HG03354 (cell line): ENCODE data around the gene RNFT2.

ENCODE experiments used
- ATAC-seq: cut with Tn5 transposase; IDR thresholded peaks from one replicate; pipeline ENCODE4 v1.9.1; 2021; ENCODE audit warnings: mild to moderate bottlenecking; ENCODE audit not compliant: unreplicated experiment, poor library complexity, severe bottlenecking

The RNFT2 gene, protein sequence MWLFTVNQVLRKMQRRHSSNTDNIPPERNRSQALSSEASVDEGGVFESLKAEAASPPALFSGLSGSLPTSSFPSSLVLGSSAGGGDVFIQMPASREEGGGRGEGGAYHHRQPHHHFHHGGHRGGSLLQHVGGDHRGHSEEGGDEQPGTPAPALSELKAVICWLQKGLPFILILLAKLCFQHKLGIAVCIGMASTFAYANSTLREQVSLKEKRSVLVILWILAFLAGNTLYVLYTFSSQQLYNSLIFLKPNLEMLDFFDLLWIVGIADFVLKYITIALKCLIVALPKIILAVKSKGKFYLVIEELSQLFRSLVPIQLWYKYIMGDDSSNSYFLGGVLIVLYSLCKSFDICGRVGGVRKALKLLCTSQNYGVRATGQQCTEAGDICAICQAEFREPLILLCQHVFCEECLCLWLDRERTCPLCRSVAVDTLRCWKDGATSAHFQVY

DNA sequence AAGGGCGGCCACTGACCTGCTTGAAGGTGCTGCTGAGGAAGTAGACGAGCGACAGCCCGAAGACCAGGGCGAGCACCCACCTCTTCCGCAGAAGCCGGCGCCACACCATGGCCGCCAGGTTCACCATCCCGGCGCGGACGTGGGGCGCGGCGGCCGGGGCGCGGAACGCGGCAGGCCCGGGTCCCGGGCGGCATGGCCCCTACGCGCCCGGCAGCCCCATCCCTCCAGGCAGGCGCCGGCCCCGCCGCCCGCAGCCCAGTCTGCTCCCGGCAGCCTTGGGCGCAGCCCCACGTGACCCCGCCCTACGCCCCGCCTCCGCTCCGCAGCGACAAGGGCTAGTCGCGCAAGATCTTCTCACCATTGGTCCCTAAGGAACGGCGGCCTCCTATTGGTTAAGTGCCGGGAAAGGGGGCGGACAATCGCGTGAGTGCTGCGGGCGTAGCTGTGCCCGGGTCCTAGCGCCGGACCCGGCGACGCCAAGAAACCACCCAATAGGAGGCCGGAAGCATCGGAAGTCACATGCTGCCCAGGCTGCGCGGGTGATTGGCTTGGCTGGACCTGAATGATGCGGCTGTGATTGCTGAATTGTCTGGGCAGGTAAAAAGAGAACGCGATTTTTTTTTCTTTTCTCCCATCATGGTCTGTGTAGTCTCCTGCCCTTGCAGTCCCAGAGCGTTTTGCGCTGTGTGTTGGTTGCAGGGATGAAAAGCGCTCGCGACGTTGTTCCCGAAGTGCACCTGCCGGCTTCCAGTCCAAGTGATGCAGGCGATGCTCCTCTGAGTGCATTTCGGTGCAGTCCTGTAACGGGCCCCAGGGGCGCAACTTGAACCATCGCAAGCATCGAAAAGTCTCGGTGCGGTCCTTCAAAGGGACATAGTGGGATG, at the start of gene RNFT2, which contains the start of gene SPRING1:
RNFT2 (plus strand) TSS at position 542 of the 884 bp plus-strand sequence. CDS start 2,183 bp downstream, outside the sequence.
SPRING1 (minus strand) TSS at position 296 of the 884 bp plus-strand sequence; CDS start at position 127, 169 bp downstream.
- ATAC-seq = peak; percentile 98

DNA sequence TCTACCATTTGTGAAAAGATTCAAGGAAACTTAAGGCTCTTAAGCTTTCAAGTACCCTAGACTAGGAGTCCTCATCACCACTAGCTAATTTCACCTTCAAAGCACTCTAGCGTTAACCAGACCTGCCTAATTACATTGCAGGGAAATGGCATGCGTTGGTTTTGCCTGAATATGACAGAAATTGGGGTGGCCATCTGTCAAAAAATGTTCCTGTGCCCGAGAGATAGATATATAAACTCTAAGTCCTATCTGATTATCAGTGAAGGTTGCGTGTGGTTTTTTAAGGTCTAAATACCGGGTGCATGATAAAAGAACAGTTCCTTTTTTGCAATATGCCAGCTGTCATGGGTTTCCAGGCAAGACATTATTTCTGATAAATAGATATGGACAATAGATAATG, 48.6 kb upstream of the RNFT2 start:
- no peak for ATAC-seq

DNA sequence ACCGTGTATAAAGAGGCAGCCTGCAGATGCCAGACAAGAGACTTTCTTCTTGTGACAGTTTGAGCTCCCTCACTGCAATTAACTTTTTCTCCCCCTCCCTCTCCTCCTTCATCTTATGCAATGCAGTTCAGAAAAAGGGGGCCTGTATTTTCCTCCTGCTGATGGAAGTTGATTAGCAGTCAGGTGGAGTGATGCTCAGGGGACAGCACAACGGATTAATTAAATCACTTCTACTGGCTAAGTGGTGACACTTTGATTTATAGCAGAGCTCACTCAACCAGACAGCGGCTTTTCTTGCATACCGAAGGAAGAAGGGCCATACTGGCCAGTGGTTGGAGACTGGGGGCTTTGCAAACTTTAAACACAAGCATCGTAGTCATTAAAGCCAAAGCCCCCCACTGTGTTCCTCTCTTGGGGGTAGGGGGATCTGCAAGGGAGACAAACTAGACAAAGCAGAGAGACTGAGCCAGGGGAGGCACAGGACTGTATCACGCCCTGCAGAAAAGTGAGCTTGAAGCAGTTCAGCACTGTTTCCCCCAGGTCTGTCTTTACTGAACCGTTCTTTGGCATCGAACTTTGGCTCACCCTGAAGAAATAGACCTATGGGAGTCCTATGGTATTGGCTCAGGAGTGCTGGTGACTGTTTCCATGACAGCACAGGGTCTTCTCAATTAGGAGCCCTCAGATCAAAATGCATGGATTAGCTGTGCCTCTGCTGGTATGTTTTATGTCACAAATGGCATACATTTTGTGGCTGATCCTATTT, 48.0 kb upstream of the RNFT2 start:
- ATAC-seq = no peak

DNA sequence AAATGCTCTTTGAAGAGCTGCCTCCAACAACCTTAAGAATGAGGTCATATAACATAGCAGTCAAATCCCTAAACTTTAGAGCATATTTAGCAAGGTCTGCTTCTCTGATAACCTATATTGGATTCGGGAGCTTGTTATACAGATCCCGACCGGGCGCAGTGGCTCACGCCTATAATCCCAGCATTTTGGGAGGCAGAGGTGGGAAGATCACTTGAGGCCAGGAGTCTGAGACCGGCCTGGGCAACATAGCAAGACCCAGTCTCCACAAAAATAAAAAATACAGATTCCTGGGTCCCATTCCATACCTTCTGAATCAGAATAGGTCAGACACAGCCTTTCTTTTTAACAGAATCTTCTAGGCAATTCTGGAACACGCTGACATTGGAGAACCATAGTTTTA, 46.9 kb upstream of the RNFT2 start:
- ATAC-seq = no peak

DNA sequence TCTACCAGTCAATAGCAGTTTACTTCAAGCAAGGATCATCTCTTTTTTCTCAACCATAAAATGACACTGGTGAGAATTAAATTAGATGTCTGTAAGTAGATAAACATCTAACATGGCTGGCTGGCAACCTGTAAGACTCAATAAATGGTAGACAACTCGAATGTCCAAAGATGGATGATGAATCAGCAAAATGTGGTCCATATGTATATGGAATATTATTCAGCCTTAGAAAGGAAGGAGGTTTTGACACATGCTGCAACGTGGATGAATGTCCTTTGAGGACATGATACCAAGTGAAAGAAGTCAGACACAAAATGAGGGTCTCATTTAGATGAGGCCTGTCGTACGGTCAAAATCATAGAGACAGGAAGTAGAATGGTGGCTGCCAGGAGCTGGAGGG, 46.5 kb upstream of the RNFT2 start:
- ATAC-seq = no peak

DNA sequence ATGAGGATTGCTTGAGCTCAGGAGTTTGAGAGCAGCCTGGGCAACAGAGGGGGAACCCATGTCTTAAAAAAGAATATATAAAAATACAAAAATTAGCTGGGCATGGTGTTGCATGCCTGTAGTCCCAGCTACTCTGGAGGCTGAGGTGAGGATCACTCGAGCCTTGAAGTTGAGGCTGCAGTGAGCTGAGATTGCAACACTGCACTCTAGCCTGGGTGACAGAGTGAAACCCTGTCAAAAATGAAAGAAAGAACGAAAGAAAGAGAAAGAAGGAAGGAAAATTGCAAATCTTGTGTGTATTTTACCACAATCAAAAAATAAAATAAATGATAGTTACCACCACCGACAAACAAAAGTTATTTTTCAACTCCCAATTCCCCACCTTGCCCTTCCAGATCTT, 45.5 kb upstream of the RNFT2 start:
- no peak for ATAC-seq

DNA sequence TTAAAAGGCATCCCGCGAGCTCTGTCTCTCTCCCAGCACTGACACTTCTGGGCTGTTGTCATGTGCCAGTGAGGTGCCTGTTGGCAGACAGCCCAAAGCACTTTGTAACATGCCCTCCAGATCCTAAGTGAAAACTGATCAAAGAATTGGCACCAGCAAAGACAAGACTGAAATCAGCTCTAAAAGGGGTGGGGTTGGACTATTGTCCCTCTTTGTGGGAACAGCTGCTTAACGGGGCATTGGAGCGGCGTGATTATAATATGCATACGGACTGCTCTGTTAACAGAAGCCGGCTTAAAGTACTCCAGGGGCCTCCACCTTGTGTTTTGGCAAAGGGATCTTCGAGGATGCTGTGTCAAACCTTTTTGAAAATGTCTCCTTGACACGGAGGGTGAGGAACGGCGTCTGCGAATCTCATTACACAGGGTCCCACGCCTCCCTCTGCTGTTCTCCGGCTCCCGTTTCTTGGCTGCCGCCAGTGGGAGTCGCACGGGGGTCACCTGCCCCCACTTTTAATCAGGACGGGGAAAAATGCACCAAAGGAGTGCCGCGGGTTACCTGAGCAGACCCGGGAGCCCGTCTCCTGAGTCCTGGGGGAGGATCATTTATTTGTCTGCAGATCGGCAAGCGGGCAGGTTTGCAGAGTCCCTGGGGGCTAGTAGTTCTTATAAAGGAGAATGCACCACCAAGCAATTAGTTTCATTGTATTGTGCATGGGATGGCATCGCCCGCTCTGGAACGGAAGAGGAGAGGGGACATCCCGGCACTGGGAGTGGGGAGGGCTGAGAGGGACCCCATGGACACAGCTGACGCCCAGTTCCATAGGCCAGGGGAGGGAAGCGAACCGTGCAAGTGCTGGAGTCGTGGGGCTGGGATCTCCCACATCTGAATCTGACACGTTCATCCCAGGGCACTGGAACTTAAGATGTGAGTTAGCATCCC, 44.6 kb upstream of the RNFT2 start:
- ATAC-seq = no peak

DNA sequence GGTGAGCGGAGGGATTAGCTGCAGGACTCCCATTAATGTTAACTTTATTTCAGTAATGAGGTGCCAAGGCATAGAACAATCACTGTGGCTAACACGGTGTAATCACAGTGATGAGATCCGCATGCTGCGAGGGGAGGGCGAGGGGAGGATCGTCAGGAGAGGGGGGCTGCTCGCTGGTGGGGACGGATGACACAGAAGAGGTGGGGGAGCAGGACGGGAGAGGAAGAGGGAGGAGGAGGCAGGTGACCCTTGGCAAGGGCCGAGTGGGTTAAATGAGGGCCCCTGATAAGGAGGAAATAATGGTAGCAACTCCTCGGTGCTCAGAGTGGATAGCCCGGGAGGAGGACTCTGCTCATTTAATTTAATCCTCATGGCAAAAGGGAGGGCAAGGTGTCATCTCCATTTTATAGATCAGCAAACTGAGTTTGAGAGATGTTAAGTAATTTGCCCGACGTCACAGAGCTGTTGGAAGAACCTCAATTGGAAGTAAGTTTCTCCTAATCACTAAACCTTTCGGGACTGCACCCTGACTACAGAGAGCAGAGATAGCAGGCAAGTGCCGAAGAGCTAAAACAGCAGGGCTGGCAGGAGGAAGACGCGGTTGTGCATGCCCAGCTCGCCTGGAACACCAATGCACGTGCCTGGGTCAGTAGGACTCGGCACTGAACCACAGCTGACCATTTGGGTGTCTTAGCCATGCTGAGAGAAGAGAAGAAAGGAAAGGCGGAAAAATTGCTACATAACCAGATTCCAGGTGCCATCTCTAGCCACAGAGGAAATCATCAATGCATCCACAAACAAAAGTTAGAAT, 43.3 kb upstream of the RNFT2 start:
- ATAC-seq = no peak

DNA sequence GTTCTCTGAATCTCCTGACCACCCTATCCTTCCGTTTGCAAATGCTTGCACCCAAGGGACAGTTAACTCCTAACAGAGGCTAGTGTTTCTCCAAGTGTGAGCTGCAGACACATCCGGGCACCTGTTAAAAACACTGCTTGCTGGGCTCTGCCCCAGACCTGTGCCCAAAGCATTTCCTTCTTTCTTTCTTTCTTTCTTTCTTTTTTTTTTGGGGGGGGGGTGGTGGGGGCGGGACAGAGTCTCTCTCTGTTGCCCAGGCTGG, 42.7 kb upstream of the RNFT2 start:
- ATAC-seq = no peak

DNA sequence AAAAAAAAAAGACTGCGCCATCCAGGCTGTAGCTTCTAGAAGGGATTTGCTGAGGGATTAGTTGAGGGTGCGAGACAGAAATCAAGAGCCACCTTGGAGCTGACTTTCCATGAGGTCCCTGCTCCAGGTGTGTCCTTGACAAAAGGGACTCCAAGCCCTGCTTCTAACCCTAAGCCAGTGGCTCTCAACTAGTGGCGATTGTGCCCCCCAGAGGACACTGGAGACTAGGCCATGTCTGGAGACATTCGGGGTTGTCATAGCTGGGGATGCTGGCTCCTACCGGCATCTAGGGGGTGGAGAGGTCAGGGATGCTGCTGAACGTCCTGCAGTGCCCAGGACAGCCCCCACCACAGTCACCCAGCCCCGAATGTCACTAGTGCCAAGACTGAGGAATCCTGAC, 40.8 kb upstream of the RNFT2 start:
- ATAC-seq = no peak

DNA sequence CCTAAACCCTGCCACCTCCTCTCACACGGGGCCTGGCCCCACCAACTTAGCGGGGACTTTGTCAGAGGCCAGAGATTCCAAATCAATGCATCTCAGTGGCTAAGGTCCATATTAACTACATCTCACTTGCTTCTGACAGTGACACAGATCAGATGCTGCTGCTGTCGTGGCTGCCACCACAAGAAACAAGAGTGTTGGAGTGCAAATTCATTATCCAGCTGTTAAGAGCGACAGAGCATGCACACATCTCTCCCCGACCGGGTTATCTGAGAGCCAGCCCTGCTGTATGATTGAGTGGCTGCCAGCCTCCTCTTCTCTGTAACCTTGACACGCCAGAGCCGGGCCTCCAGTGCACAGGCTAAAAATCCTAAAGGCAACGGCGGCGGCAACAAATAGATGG, 40.4 kb upstream of the RNFT2 start:
- ATAC-seq = no peak

DNA sequence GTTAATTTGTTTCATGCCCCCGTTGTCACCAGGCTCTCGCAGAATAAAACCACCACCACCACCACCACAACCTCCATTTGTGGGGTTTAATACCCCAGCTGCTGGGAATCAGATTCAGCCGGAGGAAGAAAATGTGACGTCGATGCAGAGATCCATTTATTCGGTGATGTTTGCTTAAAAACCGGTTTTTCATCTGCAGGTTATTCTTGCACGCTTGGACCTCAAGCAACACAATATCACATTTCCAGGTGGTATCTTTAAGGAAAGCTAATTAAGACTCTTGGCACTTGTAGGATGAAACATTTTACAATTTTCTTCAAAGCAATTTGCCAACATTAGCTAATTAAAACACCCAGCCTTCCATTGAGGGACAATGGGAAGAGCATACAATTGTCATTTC, 40.0 kb upstream of the RNFT2 start:
- no peak for ATAC-seq

DNA sequence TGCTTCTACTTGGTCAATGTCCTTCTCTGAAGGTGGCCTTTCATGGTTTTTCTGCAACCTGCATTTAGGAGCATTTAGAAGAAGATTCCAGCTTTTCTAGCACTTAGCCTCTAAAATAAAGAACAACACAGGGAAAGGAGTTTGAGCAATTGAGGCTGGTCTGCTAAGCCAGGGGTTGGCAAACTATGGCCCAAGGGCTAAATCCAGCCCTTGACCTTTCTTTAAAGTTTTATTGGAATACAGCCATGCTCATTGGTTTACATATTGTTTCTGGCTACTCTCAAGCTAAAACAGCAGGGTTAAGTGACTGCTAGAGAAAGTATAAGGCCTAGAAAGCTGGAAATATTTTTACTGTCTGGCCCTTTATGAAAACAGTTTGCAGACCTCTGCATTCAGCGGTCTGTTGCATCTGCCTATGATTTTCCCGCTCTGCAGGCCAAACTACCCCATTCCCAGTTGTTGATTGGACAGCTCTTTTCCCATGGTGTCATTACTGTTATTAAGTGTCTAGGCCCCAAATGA, 39.5 kb upstream of the RNFT2 start:
- ATAC-seq = no peak

DNA sequence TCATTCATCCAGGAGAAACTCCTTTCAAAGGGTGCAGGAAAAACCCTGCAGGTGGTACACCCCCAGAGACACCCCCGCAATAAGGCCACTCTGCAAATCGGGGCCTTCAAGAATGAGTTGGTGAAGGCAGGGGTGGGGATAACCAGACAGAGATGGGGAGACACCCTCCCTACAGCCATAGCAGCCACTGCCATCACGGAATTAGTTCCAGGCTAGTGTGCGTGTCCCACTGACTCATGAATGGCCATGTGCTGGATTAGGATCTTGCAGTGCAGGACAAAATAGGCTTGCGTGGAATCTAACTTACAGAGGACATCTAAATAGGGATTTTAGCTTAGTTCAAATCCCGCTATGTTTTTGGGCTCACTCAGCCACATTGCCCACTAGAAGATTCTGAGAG, 38.0 kb upstream of the RNFT2 start:
- ATAC-seq = no peak

DNA sequence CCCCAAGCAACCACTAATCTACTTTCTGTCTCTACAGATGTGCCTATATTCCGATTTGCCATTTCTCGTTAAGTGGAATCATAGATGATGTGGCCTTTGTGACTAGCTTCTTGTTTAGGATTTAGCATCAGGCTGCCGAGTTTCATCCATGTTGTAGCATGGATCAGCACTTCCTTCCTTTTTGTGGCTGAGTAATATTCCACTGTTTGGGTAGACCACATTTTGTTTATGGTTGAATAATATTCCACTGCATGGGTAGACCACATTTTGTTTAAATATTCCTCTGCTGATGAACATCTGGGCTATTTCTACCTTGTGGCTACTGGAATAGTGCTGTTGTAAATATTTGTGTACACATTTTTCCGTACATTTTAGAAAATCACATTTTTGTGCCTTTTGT, 36.7 kb upstream of the RNFT2 start:
- ATAC-seq = no peak

DNA sequence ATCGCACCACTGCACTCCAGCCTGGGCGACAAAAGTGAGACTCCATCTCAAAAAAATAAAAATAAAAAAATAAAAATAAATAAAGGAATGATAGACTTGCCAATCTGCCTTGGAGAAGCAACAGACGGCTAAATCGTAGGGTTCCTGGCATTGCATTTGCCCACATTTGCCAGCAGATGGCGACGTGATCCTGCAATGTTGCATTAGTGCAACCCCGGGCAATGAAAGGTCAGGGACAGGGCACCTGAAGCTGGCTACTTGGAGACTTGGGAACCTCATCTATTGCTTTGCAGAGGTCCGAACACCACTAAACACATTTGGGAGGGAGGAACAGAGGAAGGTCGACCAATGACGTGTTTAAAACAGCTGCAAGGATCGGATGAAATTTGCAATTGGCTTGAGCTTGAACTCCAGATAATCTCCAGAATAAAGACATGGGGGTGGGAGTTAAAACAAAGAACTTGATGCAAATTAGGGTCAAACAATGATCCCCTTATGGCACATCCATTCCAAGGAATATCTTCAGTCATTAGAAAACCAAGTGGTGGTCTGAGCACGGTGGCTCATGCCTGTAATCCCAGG, 34.8 kb upstream of the RNFT2 start:
- no peak for ATAC-seq

DNA sequence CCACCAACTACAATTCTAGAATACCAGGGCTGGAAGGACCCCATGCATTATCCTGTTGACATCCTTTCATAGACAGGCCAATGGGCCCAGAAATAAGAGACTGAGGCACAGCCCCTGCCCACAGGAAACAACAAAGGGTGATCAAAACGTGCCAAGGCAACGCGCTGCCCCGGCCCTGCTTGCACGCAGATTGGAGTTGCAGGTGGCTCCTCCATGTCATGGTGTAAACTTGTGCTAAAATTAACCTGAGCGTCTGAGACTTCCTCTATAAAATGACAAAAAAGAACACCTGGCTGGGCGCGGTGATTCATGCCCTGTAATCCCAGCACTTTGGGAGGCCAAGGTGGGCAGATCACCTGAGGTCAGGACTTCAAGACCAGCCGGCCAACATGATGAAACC, 30.4 kb upstream of the RNFT2 start:
- ATAC-seq = no peak
